ENCODE measurements around the gene TRIM17.
"Not testable (repeated sequence)": the region's sequence is repeated elsewhere in the genome, so short reads cannot be mapped to it uniquely, and the experiment has no call there.

The TRIM17 gene

DNA sequence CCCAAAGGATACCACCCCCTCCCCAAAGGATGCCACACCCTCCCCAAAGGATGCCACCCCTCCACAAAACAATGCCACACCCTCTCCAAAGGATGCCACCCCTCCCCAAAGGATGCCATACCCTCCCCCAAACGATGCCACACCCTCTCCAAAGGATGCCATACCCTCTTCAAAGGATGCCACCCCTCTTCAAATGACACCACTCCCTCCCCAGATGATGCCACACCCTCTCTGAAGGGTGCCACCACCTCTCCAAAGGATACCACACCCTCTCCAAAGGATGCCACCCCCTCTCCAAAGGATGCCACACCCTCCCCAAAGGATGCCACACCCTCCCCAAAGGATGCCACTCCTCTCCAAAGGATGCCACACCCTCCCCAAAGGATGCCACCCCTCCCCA, 21.6 kb upstream of the TRIM17 start:
- H3K27me3 Mint-ChIP-seq, result peaks cover 81% of the 10 kb centered on the region
- H3K27ac Mint-ChIP-seq, result no peak overlapping the region
- no peaks in the 10 kb centered on the region for H3K9me3 Mint-ChIP-seq

DNA sequence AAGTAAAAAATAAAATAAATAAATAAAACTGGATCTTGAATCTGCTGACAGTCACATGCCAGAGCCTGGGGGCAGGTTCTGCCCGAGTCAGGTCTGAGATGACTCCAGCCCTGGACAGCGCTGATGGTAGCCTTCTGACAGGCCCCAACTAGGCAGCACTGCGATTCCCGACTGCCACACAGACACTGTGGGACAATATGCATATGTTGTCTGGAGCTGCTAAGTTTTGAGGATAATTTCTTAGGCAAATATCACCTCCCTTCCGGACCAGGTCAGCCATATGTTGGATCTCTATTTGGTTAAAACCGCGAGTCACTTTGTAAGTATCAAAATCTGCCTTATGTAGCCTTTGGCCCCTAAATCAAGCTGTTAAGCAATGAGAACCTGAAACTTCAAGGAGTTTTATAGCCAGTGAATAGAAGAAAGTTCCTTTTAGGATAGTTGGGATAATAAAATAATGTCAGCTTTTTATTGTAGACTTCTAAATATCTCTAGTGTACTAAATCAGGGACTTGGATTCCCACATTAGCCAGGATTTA, 20.8 kb upstream of the TRIM17 start:
- H3K4me1 Mint-ChIP-seq, result peaks cover 13% of the 10 kb centered on the region
- H3K27ac Mint-ChIP-seq, result no peak overlapping the region
- H3K27me3 Mint-ChIP-seq, result peaks cover 79% of the 10 kb centered on the region
- CTCF ChIA-PET, result no interaction called here
- DNase-seq, result no peak
- no peaks in the 10 kb centered on the region for H3K9me3 Mint-ChIP-seq
- H3K36me3 Mint-ChIP-seq, result no peaks in the 10 kb centered on the region
- no peak overlapping the region for H3K4me3 Mint-ChIP-seq

More for the DNA sequence above, 21.6 kb upstream of the TRIM17 start:
- CTCF ChIA-PET, result no interaction called here
- Mint-ChIP-seq H3K4me3 (no peak overlapping the region), H3K4me1 (peaks cover 13% of the 10 kb centered on the region), H3K36me3 (no peaks in the 10 kb centered on the region)
- no peak for DNase-seq

DNA sequence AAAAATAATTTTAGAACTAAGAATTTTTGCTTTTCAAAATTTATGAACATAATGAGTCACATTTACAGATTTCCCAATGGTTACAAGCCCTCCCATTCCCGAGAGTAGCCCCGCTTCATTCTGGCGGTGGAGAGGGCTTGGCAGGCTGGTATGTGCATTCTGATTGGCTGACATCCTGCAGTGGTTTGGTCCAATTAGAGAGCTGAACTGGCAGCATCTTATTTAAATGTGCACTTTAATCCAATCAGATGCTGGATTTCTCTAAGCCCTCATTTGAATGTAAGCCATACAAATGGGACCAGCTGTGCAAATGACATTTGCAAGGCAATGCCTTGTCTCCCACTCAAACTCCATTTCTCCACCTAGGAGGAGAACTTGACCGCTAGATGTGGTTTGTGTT, 18.0 kb upstream of the TRIM17 start:
- H3K27ac Mint-ChIP-seq, result no peak overlapping the region
- H3K27me3 Mint-ChIP-seq, result peaks cover 79% of the 10 kb centered on the region
- H3K36me3 Mint-ChIP-seq, result no peaks in the 10 kb centered on the region
- H3K4me1 Mint-ChIP-seq, result peaks cover 13% of the 10 kb centered on the region
- CTCF ChIA-PET, result no interaction called here
- no peak for DNase-seq
- H3K9me3 Mint-ChIP-seq, result no peaks in the 10 kb centered on the region
- no peak overlapping the region for H3K4me3 Mint-ChIP-seq

GRCh38 chr1:228433337-228434053, 16.8 kb upstream of the TRIM17 start:
- DNase-seq, CTCF ChIA-PET, H3K4me1 Mint-ChIP-seq, H3K27ac Mint-ChIP-seq, H3K9me3 Mint-ChIP-seq, H3K4me3 Mint-ChIP-seq, H3K36me3 Mint-ChIP-seq: not testable (repeated sequence)
- peaks cover 79% of the 10 kb centered on the region for H3K27me3 Mint-ChIP-seq

DNA sequence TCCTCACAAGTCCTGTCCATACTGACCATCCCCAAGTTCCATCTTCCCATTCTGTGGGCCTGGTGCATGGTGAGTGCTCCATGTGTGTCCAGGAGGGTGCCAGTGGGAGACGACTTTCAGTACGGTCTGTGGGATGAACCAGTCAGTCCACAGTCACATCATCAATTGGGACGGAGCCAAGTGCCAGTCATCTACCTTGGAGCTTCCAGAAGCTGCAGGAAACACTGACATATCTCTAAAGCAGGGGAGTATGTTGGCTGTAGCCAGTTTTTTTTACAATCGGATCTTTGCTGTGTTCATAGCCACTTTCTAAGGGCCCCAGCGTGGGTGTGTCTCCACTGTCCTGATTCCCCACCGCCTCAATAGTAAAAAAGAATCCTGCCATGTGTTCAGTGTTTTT, 13.6 kb upstream of the TRIM17 start:
- CTCF ChIA-PET, result no interaction called here
- H3K36me3 Mint-ChIP-seq, result no peaks in the 10 kb centered on the region
- peaks cover 73% of the 10 kb centered on the region for H3K27me3 Mint-ChIP-seq
- H3K27ac Mint-ChIP-seq, result no peak overlapping the region
- no peak for DNase-seq
- H3K4me1 Mint-ChIP-seq, result no peaks in the 10 kb centered on the region
- no peaks in the 10 kb centered on the region for H3K9me3 Mint-ChIP-seq
- H3K4me3 Mint-ChIP-seq, result no peak overlapping the region

DNA sequence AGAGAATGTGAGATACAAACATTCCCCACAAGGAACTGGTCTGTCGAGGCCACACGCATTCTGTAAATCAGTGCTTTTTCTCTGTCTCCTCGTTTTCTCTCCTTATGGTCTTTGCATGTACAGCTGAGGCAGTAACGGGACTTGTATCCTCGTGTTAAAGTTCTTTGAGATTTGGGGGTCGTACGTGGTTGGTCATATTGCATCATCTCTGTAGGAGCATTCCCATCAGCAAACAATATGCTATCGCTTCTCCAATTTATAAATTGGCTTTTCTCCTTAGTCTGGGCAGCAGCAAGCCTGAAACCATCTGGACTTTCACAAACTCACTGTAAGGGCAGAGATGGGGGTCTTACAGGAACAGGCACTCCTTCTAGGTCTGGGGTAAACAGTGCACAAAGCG, 13.0 kb upstream of the TRIM17 start:
- no peak overlapping the region for H3K4me3 Mint-ChIP-seq
- H3K36me3 Mint-ChIP-seq, result no peaks in the 10 kb centered on the region
- no peaks in the 10 kb centered on the region for H3K9me3 Mint-ChIP-seq
- CTCF ChIA-PET, result no interaction called here
- DNase-seq, result no peak
- no peak overlapping the region for H3K27ac Mint-ChIP-seq
- H3K4me1 Mint-ChIP-seq, result no peaks in the 10 kb centered on the region
- H3K27me3 Mint-ChIP-seq, result peaks cover 67% of the 10 kb centered on the region

DNA sequence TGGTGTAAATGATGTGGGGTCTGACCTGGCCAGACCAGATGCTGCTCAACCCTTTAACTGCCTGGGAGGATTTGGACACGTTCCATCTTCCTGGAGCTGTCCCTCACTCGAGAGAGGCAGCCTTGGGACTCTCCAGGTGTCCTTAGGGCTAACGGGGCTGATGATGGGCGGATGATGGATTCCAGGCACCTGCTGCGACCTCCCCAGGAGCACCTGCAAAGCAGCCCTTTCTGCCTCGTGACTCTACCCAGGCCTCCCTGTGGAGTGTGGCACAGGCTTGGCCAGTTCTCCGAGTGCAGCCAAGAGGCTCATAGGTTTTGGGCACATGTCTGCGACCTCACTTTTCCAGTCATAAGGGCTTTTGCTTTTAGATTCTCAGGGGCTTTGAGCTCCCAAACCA, 12.3 kb upstream of the TRIM17 start:
- no peak for DNase-seq

GRCh38 chr1:228428412-228428811, 11.8 kb upstream of the TRIM17 start:
- H3K9me3 Mint-ChIP-seq, result no peaks in the 10 kb centered on the region
- H3K27ac Mint-ChIP-seq, result no peak overlapping the region
- H3K4me1 Mint-ChIP-seq, result no peaks in the 10 kb centered on the region
- CTCF ChIA-PET, result no interaction called here
- peaks cover 58% of the 10 kb centered on the region for H3K27me3 Mint-ChIP-seq
- no peak overlapping the region for H3K4me3 Mint-ChIP-seq
- H3K36me3 Mint-ChIP-seq, result no peaks in the 10 kb centered on the region
- DNase-seq, result no peak

More for the DNA sequence above, 12.3 kb upstream of the TRIM17 start:
- H3K9me3 Mint-ChIP-seq, result no peaks in the 10 kb centered on the region
- H3K36me3 Mint-ChIP-seq, result no peaks in the 10 kb centered on the region
- CTCF ChIA-PET, result no interaction called here
- H3K4me3 Mint-ChIP-seq, result no peak overlapping the region
- no peak overlapping the region for H3K27ac Mint-ChIP-seq
- no peaks in the 10 kb centered on the region for H3K4me1 Mint-ChIP-seq
- peaks cover 64% of the 10 kb centered on the region for H3K27me3 Mint-ChIP-seq

- H3K4me1 Mint-ChIP-seq, result no peaks in the 10 kb centered on the region
- CTCF ChIA-PET, result interaction anchor here (0.6 kb wide), 1 partner anchor 47 kb away, joined by 3 read pairs; no protein-coding TSS in a partner anchor
- H3K4me3 Mint-ChIP-seq, result no peak overlapping the region
- no peaks in the 10 kb centered on the region for H3K36me3 Mint-ChIP-seq
- H3K27ac Mint-ChIP-seq, result no peak overlapping the region
- H3K27me3 Mint-ChIP-seq, result peaks cover 44% of the 10 kb centered on the region
- no peak for DNase-seq
- no peaks in the 10 kb centered on the region for H3K9me3 Mint-ChIP-seq
These were observed 10.0 kb upstream of the TRIM17 start for GRCh38 chr1:228426518-228427175.

DNA sequence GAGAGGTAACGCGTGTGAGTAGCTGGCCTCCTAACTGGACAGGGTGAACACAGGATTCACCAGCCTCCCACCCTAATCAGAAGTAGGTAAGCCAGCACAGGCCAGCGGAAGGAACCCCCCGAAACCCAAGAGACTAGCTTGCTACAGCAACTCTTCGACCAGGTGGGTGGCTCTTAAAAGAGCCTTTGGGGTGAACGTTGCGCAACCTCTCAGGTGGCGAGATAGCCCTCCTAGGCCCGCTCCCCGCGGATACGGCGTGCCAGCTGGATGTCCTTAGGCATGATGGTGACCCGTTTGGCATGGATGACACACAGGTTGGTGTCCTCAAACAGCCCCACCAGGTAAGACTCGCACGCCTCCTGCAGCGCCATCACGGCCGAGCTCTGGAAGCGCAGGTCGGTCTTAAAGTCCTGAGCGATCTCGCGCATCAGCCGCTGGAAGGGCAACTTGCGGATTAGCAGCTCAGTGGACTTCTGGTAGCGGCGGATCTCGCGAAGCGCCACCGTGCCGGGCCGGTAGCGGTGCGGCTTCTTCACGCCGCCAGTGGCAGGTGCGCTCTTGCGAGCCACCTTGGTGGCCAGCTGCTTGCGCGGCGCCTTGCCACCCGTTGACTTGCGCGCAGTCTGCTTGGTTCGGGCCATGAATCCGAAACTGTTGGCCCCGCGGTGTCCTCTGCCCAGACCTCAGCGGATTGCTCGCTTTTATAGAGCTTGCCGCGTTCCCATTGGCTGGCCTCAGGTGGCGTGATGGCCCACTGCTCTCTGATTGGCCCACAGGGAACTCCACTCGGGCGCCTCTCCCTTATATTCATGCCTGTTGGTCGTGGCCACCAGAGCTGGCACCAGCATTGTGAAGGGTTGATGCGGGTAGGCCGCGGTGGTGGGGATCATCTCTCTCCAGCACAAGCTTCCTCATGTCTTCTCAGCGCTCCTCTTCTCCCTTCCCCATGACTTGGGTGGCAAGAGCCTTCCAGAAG, 8.3 kb upstream of the TRIM17 start:
- H3K4me1 Mint-ChIP-seq, result no peaks in the 10 kb centered on the region
- no peak overlapping the region for H3K27ac Mint-ChIP-seq
- H3K36me3 Mint-ChIP-seq, result no peaks in the 10 kb centered on the region
- H3K9me3 Mint-ChIP-seq, result no peaks in the 10 kb centered on the region
- CTCF ChIA-PET, result no interaction called here
- H3K4me3 Mint-ChIP-seq, result no peak overlapping the region
- no peak for DNase-seq
- H3K27me3 Mint-ChIP-seq, result peaks cover 39% of the 10 kb centered on the region

DNA sequence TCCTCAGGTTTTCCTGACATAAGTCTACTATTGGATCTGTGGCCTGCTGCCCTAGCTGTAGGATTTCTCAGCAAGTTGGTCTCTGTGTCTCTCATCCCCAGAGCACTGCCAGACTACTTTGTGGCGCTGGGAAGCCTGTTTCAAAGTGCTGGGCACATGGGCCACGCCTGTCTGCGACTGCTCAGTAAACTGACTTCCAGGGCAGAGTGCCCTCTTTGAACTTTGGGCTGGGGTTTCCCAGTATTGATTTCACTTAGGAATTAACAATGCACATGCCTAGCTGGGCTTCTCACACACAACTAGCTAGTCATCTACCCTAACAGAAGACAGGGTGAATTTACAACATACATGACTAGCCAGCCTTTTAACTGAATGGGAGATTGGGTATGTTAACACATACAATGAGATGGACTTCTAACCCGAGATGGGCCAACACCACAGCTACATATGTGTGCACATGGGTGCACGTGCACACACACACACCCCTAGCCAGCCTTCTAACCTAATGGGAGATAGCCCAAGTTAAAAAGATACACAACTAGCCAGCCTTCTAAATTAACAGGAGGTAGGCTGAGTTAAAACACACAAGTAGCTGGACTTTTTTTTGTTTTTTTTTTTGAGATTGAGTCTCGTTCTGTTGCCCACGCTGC, 6.9 kb upstream of the TRIM17 start:
- Mint-ChIP-seq H3K27ac (no peak overlapping the region), H3K36me3 (no peaks in the 10 kb centered on the region), H3K4me3 (no peak overlapping the region), H3K9me3 (no peaks in the 10 kb centered on the region), H3K27me3 (peaks cover 24% of the 10 kb centered on the region), H3K4me1 (no peaks in the 10 kb centered on the region)
- CTCF ChIA-PET, result no interaction called here
- no peak for DNase-seq

DNA sequence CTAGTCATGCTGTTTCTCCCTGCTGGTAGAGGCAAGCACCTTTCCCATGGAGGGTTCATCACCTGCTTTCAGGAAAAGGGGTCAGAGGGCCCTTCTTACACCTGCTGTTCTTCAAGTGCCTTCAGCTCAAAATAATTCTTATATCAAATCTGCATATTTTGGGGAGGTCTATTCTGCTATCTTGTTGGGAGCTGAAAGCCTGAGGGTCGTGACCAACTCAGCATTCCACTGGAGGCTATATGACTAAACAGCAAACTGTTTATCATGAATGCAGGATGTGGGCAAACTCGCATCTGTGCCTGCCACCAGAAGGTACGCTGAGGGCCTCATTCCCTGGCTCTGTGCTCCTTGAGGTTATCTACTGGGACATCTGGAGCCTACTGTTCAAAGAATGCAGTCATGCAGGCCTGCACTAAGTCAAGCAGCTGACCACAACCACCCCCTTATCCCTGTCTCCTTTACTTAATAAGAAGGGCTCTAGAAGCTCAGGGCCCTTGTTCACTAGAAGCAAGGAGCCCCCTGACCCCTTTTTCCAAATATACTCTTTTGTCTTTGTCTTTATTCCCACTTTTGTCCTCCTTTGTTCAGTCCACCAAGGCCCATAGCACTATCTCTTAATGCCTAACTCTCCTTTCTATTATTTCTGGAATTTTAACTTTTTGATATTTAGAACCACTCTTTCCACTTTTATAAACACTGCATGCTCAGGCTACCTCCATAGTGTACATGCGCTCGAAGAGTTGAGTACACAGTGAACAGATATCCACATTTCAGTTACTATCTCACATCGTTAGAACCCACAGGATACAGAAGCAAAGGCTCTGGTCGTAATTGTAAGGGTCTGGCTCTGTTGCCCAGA, 4.5 kb upstream of the TRIM17 start:
- Mint-ChIP-seq H3K9me3 (no peaks in the 10 kb centered on the region), H3K4me3 (no peak overlapping the region), H3K4me1 (peaks cover 9% of the 10 kb centered on the region), H3K36me3 (no peaks in the 10 kb centered on the region), H3K27me3 (peaks cover 29% of the 10 kb centered on the region), H3K27ac (no peak overlapping the region)
- CTCF ChIA-PET, result interaction anchor here (1.6 kb wide), 1 partner anchor 34 kb away, joined by 3 read pairs; no protein-coding TSS in a partner anchor
- no peak for DNase-seq

DNA sequence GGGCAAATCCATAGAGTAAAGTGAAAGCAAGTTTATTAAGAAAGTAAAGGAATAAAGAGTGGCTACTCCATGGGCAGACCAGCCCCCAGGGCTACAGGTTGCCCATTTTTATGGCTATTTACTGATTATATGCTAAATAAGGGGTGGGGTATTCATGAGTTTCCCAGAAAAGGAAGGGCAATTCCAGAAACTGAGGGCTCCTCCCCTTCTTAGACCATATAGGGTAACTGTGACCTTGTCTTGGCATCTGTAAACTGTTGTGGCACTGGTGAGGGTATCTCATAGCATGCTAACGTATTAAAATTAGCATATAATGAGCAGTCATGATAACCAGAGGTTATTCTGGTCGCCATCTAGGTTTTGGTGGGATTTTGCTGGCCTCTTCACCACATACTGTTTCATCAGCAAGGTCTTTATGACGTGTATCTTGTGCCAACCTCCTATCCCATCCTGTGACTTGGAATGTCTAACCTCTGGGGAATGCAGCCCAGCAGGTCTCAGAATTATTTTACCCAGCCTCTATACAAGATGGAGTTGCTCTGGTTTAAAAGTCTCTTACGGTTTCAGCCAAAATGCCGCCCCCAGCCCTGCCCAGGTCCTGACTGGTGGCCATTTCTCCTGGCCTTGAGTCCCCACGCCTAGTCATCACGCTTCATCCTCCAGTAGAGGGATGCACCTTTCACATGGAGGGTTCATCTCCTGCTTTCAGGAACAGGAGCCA, 982 bp upstream of the TRIM17 start:
- Mint-ChIP-seq H3K27ac (no peak overlapping the region), H3K4me3 (no peak overlapping the region), H3K27me3 (peaks cover 50% of the 10 kb centered on the region), H3K4me1 (peaks cover 24% of the 10 kb centered on the region), H3K9me3 (no peaks in the 10 kb centered on the region), H3K36me3 (peaks cover 4% of the 10 kb centered on the region)
- CTCF ChIA-PET, result no interaction called here
- no peak for DNase-seq

Measured in activated naive CD4-positive, alpha-beta T cell treated with anti-CD3 and anti-CD28 coated beads, Interleukin-2, amount 10 ng/mL, durations not matched to agents 7 days and 5 days (primary cell).